ENCODE measurements around the gene PRR20D.
"Not testable (repeated sequence)": the region's sequence is repeated elsewhere in the genome, so short reads cannot be mapped to it uniquely, and the experiment has no call there.

Gene PRR20D

GRCh38 chr13:57139781-57140180, 20.7 kb upstream of the PRR20D start:
- POLR2A ChIA-PET; H3K4me3 ChIP-seq (ENCODE audit: control insufficient read depth in 1 of 7, extremely low read depth in 1 of 7, insufficient read depth in 4 of 7, low read depth in 2 of 7, low read length in 6 of 7); H3K4me1 ChIP-seq (ENCODE audit: control extremely low read depth in 1 of 4, control insufficient read depth in 4 of 4, insufficient read depth in 4 of 4, low read length in 3 of 4); DNase-seq; H3K36me3 ChIP-seq (ENCODE audit: control insufficient read depth in 4 of 4, insufficient read depth in 4 of 4, low read length in 3 of 4); H3K27ac ChIP-seq (ENCODE audit: insufficient read depth in 1 of 2, low read depth in 1 of 2, low read length in 2 of 2, poor library complexity in 1 of 2, severe bottlenecking in 2 of 2); H3K9me3 ChIP-seq (ENCODE audit: control extremely low read depth in 1 of 5, control insufficient read depth in 4 of 5, insufficient read depth in 2 of 5, low read depth in 1 of 5, low read length in 4 of 5); H3K27me3 ChIP-seq (replicated peaks in 2 of 5; ENCODE audit: control insufficient read depth in 4 of 5, insufficient read depth in 5 of 5, low read length in 4 of 5); CTCF ChIA-PET: not testable (repeated sequence)
- no CpG with 5 or more reads among the region's 18 CpGs for WGBS (ENCODE audit: insufficient coverage)

GRCh38 chr13:57140235-57140968, 20.0 kb upstream of the PRR20D start, which contains the start of gene PRR20A:
Gene PRR20A, plus strand, starts transcription at chr13:57140918. Its CDS starts 387 bp downstream, at chr13:57141305.
- CTCF ChIA-PET; H3K36me3 ChIP-seq (ENCODE audit: control insufficient read depth in 4 of 4, insufficient read depth in 4 of 4, low read length in 3 of 4); POLR2A ChIA-PET; H3K4me3 ChIP-seq (ENCODE audit: control insufficient read depth in 1 of 7, extremely low read depth in 1 of 7, insufficient read depth in 4 of 7, low read depth in 2 of 7, low read length in 6 of 7); H3K4me1 ChIP-seq (ENCODE audit: control extremely low read depth in 1 of 4, control insufficient read depth in 4 of 4, insufficient read depth in 4 of 4, low read length in 3 of 4); H3K27ac ChIP-seq (ENCODE audit: insufficient read depth in 1 of 2, low read depth in 1 of 2, low read length in 2 of 2, poor library complexity in 1 of 2, severe bottlenecking in 2 of 2); DNase-seq; H3K27me3 ChIP-seq (replicated peaks in 2 of 5; ENCODE audit: control insufficient read depth in 4 of 5, insufficient read depth in 5 of 5, low read length in 4 of 5); H3K9me3 ChIP-seq (ENCODE audit: control extremely low read depth in 1 of 5, control insufficient read depth in 4 of 5, insufficient read depth in 2 of 5, low read depth in 1 of 5, low read length in 4 of 5): not testable (repeated sequence)
- WGBS (ENCODE audit: insufficient coverage) = no CpG with 5 or more reads among the region's 34 CpGs

GRCh38 chr13:57147188-57147587, 13.2 kb upstream of the PRR20D start, which contains the start of gene PRR20B:
Gene PRR20B, plus strand, starts transcription at chr13:57147488. Its CDS starts 387 bp downstream, at chr13:57147875.
- H3K9me3 ChIP-seq (ENCODE audit: control extremely low read depth in 1 of 5, control insufficient read depth in 4 of 5, insufficient read depth in 2 of 5, low read depth in 1 of 5, low read length in 4 of 5); H3K36me3 ChIP-seq (ENCODE audit: control insufficient read depth in 4 of 4, insufficient read depth in 4 of 4, low read length in 3 of 4); H3K4me3 ChIP-seq (ENCODE audit: control insufficient read depth in 1 of 7, extremely low read depth in 1 of 7, insufficient read depth in 4 of 7, low read depth in 2 of 7, low read length in 6 of 7); POLR2A ChIA-PET; H3K27me3 ChIP-seq (replicated peaks in 2 of 5; ENCODE audit: control insufficient read depth in 4 of 5, insufficient read depth in 5 of 5, low read length in 4 of 5); CTCF ChIA-PET; H3K4me1 ChIP-seq (ENCODE audit: control extremely low read depth in 1 of 4, control insufficient read depth in 4 of 4, insufficient read depth in 4 of 4, low read length in 3 of 4); DNase-seq; H3K27ac ChIP-seq (ENCODE audit: insufficient read depth in 1 of 2, low read depth in 1 of 2, low read length in 2 of 2, poor library complexity in 1 of 2, severe bottlenecking in 2 of 2): not testable (repeated sequence)
- no CpG with 5 or more reads among the region's 22 CpGs for WGBS (ENCODE audit: insufficient coverage)

- H3K36me3 ChIP-seq (ENCODE audit: control insufficient read depth in 4 of 4, insufficient read depth in 4 of 4, low read length in 3 of 4); DNase-seq; H3K27ac ChIP-seq (ENCODE audit: insufficient read depth in 1 of 2, low read depth in 1 of 2, low read length in 2 of 2, poor library complexity in 1 of 2, severe bottlenecking in 2 of 2); H3K9me3 ChIP-seq (ENCODE audit: control extremely low read depth in 1 of 5, control insufficient read depth in 4 of 5, insufficient read depth in 2 of 5, low read depth in 1 of 5, low read length in 4 of 5); H3K4me3 ChIP-seq (ENCODE audit: control insufficient read depth in 1 of 7, extremely low read depth in 1 of 7, insufficient read depth in 4 of 7, low read depth in 2 of 7, low read length in 6 of 7); H3K27me3 ChIP-seq (replicated peaks in 2 of 5; ENCODE audit: control insufficient read depth in 4 of 5, insufficient read depth in 5 of 5, low read length in 4 of 5); H3K4me1 ChIP-seq (ENCODE audit: control extremely low read depth in 1 of 4, control insufficient read depth in 4 of 4, insufficient read depth in 4 of 4, low read length in 3 of 4); POLR2A ChIA-PET; CTCF ChIA-PET: not testable (repeated sequence)
- WGBS (ENCODE audit: insufficient coverage) = 97% methylated on average over 5 of the region's 14 CpGs
Measured at GRCh38 chr13:57148106-57148505, 12.3 kb upstream of the PRR20D start.

GRCh38 chr13:57153761-57154160, 6.7 kb upstream of the PRR20D start, which contains the start of gene PRR20C:
Gene PRR20C, plus strand, starts transcription at chr13:57154061. Its CDS starts 387 bp downstream, at chr13:57154448.
- H3K4me3 ChIP-seq (ENCODE audit: control insufficient read depth in 1 of 7, extremely low read depth in 1 of 7, insufficient read depth in 4 of 7, low read depth in 2 of 7, low read length in 6 of 7); POLR2A ChIA-PET; H3K36me3 ChIP-seq (ENCODE audit: control insufficient read depth in 4 of 4, insufficient read depth in 4 of 4, low read length in 3 of 4); H3K27me3 ChIP-seq (replicated peaks in 2 of 5; ENCODE audit: control insufficient read depth in 4 of 5, insufficient read depth in 5 of 5, low read length in 4 of 5); H3K27ac ChIP-seq (ENCODE audit: insufficient read depth in 1 of 2, low read depth in 1 of 2, low read length in 2 of 2, poor library complexity in 1 of 2, severe bottlenecking in 2 of 2); DNase-seq; CTCF ChIA-PET; H3K9me3 ChIP-seq (ENCODE audit: control extremely low read depth in 1 of 5, control insufficient read depth in 4 of 5, insufficient read depth in 2 of 5, low read depth in 1 of 5, low read length in 4 of 5); H3K4me1 ChIP-seq (ENCODE audit: control extremely low read depth in 1 of 4, control insufficient read depth in 4 of 4, insufficient read depth in 4 of 4, low read length in 3 of 4): not testable (repeated sequence)
- WGBS (ENCODE audit: insufficient coverage) = no CpG with 5 or more reads among the region's 22 CpGs

GRCh38 chr13:57166897-57167296, 6.5 kb downstream of the PRR20D start, which contains the start of gene PRR20E:
Gene PRR20E, plus strand, starts transcription at chr13:57167197. Its CDS starts 387 bp downstream, at chr13:57167584.
- CTCF ChIA-PET; H3K4me3 ChIP-seq (ENCODE audit: control insufficient read depth in 1 of 7, extremely low read depth in 1 of 7, insufficient read depth in 4 of 7, low read depth in 2 of 7, low read length in 6 of 7); H3K27me3 ChIP-seq (replicated peaks in 2 of 5; ENCODE audit: control insufficient read depth in 4 of 5, insufficient read depth in 5 of 5, low read length in 4 of 5); DNase-seq; H3K36me3 ChIP-seq (ENCODE audit: control insufficient read depth in 4 of 4, insufficient read depth in 4 of 4, low read length in 3 of 4); H3K4me1 ChIP-seq (ENCODE audit: control extremely low read depth in 1 of 4, control insufficient read depth in 4 of 4, insufficient read depth in 4 of 4, low read length in 3 of 4); POLR2A ChIA-PET; H3K9me3 ChIP-seq (ENCODE audit: control extremely low read depth in 1 of 5, control insufficient read depth in 4 of 5, insufficient read depth in 2 of 5, low read depth in 1 of 5, low read length in 4 of 5); H3K27ac ChIP-seq (ENCODE audit: insufficient read depth in 1 of 2, low read depth in 1 of 2, low read length in 2 of 2, poor library complexity in 1 of 2, severe bottlenecking in 2 of 2): not testable (repeated sequence)
- WGBS (ENCODE audit: insufficient coverage) = no CpG with 5 or more reads among the region's 22 CpGs

- Histone ChIP-seq H3K27me3 (replicated peaks in 2 of 5; ENCODE audit: control insufficient read depth in 4 of 5, insufficient read depth in 5 of 5, low read length in 4 of 5) (no peaks in the 10 kb centered on the region), H3K4me3 (ENCODE audit: control insufficient read depth in 1 of 7, extremely low read depth in 1 of 7, insufficient read depth in 4 of 7, low read depth in 2 of 7, low read length in 6 of 7) (no peak overlapping the region), H3K36me3 (ENCODE audit: control insufficient read depth in 4 of 4, insufficient read depth in 4 of 4, low read length in 3 of 4) (no peaks in the 10 kb centered on the region), H3K27ac (ENCODE audit: insufficient read depth in 1 of 2, low read depth in 1 of 2, low read length in 2 of 2, poor library complexity in 1 of 2, severe bottlenecking in 2 of 2) (no peak overlapping the region), H3K4me1 (ENCODE audit: control extremely low read depth in 1 of 4, control insufficient read depth in 4 of 4, insufficient read depth in 4 of 4, low read length in 3 of 4) (no peaks in the 10 kb centered on the region), H3K9me3 (ENCODE audit: control extremely low read depth in 1 of 5, control insufficient read depth in 4 of 5, insufficient read depth in 2 of 5, low read depth in 1 of 5, low read length in 4 of 5) (no peaks in the 10 kb centered on the region)
- DNase-seq = no peak
- ChIA-PET CTCF (no interaction called here), POLR2A (no interaction called here)
- WGBS (ENCODE audit: insufficient coverage) = no CpG with 5 or more reads among the region's 1 CpG
Measured at GRCh38 chr13:57191667-57192066, 31.2 kb downstream of the PRR20D start.

Data from common myeloid progenitor, CD34-positive (primary cell).